LHCN-M2 (cell line): ENCODE data around the gene TMEM238. TPM values are rescaled to one million over a fixed set of nuclear protein-coding genes. Genes with fewer than 3 reads are reported as not detected.
"Not testable (repeated sequence)": the region's sequence is repeated elsewhere in the genome, so short reads cannot be mapped to it uniquely, and the experiment has no call there.

Experiments
- DNase-seq: peaks from one replicate; pipeline ENCODE4 v3.0.0-alpha.2; 2012; ENCODE audit warnings: low read depth
- polyA plus RNA-seq: library from polyadenylated mRNA; unstranded; fragments of >200 nt; gene quantifications from one replicate; pipeline ENCODE4 v1.2.1, GENCODE V29; 2012; ENCODE audit warnings: missing spikeins
- total RNA-seq: library from RNA; depleted of rRNA; stranded (reverse); fragments of >200 nt; gene quantifications from 2 replicates; pipeline ENCODE4 v1.2.3, GENCODE V29; 2014; rRNA removed

The TMEM238 gene
- 0.32 TPM in 1 of 2 replicates, not detected in the other for total RNA-seq
- polyA plus RNA-seq: 0.06 TPM

- no peak for DNase-seq
Observed at GRCh38 chr19:55384131-55384919, at the start of gene TMEM238. TSS of gene TMEM238 (minus strand) at chr19:55384292. CDS start at chr19:55384259, 33 bp downstream.

- DNase-seq: no peak
Observed at GRCh38 chr19:55433292-55433691, 49.2 kb upstream of the TMEM238 start.

- DNase-seq: no peak
Observed at GRCh38 chr19:55432241-55432959, 48.3 kb upstream of the TMEM238 start.

- DNase-seq: no peak
Observed at GRCh38 chr19:55431183-55431582, 47.1 kb upstream of the TMEM238 start.

GRCh38 chr19:55426042-55426441, 42.0 kb upstream of the TMEM238 start:
- no peak for DNase-seq

DNA sequence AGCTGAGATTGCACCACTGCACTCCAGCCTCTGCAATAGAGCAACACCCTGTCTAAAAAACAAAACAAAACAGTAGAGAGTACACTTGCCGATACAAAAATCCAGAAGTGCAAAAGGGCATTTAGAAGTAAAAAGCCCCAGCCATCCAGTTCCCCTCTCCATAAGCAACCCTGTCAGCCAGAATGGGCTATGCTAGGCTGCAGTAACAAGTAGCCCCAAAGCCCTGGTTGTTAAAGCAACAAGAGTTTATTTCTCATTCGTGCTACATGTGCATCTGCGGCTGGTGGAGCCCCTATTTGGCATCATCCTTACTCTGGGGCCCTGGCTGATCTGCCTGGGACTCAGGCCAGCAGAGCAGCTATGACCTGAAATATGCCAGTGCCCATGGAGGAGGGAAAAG, 40.4 kb upstream of the TMEM238 start:
- no peak for DNase-seq

DNA sequence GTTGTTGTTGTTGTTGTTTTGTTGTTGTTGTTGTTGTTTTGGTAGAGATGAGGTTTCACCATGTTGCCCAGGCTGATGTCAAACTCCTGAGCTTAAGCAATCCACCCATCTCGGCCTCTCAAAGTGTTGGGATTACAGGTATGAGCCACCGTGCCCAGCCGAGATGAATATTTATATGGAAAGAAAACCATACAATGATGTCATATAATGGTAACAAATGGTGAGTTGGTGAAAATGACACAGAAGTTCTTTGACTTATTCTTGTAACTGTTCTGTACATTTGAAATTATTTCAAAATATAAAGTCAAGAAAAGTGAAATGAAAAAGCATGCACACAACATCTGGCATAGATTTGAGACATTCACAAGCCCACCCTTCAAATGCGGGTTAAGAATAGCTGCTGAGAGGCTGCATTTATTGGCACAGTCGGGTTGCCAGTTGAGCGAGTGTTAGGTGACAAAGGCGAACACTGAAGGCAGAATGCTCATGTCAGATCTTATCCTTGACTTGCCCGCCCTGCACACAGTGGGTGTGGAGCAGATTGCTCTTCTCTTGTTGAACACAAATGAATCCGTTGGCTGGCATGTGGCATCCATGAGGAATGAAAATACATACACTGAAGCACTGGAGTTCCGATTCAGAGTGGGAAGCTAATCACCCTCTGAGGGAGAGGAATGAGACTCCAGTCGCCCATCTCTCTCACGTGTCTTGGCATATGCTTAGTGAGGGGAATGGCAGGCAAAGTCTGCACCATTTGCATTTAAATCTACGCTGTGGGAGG, 39.3 kb upstream of the TMEM238 start:
- DNase-seq: no peak

GRCh38 chr19:55421281-55421680, 37.2 kb upstream of the TMEM238 start:
- not testable (repeated sequence) for DNase-seq

GRCh38 chr19:55419624-55420236, 35.6 kb upstream of the TMEM238 start:
- DNase-seq: no peak

DNA sequence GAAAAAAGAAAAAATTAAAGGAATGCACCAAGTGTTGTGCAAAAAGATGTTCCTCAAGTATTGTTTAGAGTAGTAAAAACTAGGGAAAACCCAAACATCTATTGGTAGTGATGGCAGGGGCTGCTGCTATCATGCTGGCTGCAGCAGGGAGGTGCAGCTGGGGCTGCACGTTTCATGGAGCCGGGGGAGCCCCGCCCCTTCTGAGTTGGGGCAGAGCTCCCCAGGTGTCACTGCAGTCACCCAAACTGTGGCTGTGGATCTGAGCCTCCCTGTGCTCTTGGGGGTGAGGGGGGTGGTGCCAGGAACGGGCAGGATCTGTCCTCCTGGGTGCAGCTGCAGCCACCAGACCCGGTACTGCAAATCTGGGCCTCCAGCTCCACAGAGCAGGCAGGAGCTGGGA, 35.0 kb upstream of the TMEM238 start:
- DNase-seq: no peak

DNA sequence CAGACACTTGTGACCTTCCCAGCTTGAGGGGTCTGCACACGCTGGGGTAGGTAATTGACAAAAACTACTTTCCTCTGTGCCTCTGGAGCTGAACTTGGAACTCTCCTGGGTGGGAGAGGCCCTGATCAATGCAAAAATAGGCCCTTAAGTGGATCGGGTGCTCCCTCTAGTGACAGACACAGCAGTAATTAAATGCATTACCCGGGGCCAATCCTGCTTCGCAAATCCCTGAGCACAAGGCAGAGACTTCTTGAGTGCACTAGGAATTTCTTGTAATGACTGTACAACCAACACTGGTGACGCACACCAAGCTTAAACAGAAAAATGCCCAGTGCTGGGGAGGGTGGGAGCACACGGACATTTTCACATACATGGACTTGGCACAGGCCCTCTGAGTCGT, 34.1 kb upstream of the TMEM238 start:
- DNase-seq: peak; percentile 75

DNA sequence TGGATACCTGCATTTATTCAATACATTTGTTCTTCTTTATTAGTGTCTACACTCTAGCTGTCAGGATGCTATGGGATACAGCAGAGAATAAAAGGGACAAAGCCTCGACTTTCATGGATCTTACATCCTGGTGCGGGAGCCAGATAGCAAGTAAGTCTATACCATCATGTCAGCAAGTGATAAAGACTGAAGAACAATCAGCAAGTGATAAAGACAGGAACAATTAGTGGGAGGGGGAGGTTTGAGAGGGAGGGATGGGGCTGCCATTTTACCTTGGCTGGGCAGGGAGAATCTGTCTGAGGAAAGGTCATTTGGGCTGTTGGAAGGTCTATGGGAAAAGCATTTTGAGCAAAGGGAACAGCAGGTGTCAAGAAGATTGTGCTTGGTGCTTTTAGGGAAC, 26.1 kb upstream of the TMEM238 start:
- no peak for DNase-seq

- DNase-seq: not testable (repeated sequence)
Observed at GRCh38 chr19:55409179-55409578, 25.1 kb upstream of the TMEM238 start.

DNA sequence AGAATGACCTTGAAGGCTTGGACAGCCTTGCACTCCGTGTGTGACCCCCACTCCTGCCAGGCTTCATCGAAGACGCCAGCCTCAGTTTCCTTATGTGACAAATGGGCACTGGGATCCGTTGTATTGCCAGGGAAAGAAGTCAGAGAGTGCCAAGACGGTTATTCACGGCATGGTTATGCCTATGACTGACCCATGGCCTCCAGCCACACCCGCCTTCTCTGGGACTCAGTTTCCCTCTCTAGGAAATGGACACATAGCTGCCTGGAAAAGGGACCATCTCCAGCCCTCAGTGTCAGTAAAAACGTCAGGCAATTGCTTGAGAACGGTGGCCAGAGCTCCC, 24.4 kb upstream of the TMEM238 start:
- no peak for DNase-seq

GRCh38 chr19:55407800-55408532, 23.9 kb upstream of the TMEM238 start:
- peak; percentile 99 for DNase-seq

DNA sequence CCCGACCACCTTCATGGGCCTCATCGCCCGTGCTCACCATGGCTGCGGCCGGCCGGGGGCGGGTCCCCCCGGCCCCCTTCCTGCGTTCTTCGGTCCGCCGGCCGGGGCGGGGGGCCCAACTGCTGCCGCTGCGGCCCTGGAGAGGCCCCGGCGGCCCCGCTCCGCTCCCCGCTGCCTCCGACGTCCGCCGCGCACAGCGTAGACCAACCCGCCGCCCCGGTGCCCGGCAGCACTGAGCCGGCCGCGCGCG, 23.4 kb upstream of the TMEM238 start, which contains the start of gene UBE2S:
TSS of gene UBE2S (minus strand) at position 239 of the 250 bp plus-strand sequence. CDS start at position 40, 199 bp downstream.
- not testable (repeated sequence) for DNase-seq

DNA sequence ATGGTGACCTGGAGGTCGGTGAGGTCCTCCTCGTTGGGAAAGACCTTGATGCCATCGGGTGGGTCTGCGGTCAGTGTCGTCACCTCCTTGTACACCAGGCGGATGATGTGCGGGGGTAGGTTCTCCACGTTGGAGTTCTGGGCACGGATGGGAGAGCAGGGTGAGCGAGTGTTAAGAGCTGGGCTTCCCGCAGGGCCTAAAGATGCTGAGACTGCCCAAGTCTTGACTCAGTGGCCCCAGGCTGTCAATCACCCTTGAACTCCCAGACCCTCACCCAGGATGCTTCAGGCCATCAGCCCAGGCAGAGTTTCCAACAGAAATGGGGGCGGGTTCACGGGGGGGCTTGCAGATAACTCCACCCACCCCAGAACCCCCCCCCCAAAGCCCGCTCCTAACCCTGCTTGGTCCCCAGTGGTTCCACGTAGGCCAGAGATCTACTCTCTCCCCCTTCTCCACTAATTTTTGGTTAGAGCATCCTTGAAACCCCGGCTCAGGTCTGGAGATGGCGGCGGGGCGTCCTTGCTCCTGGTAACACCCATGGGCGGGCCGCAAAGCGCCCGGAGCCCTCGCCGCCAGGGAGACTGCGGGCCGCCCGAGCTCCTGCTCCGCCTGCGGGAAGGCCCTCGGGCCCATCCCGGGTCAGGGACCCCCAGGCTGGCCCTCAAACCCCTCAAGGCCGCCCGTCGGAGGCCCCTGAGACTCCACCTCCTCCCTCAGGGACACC, 22.9 kb upstream of the TMEM238 start:
- DNase-seq: no peak

DNA sequence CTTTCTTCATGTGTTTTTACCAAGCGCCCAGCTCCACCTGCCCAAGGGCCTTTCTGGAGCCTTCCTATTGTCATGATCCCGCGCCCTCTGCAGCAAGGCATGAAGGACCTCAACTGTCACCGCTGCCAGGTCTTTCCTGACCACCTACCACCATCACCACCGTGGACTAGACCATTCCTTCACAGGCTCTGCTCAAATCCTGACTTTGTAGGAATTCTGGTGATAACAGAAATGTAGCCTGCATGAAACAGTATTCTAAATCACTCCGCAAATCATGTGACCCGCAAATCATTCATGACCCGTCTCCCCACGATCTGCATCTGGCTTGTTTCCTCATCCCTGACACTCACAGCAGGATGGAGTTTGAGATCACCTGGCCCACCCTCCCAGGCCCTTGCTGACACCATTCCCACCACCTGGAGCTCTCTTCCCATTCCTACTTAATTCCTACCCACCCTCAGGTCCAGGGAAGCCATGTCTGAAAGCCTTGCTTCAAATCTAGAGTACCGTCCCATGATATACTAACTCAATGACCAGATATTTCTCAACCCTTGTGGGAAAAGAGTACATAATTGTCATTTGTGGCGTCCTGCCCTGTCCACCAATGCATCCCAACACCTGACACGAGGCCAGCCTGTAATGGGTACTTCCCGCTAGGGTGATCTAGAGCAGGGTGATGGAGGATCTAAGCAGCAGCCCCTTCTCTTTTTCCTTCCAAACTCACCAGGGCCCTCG, 22.2 kb upstream of the TMEM238 start:
- DNase-seq: no peak

DNA sequence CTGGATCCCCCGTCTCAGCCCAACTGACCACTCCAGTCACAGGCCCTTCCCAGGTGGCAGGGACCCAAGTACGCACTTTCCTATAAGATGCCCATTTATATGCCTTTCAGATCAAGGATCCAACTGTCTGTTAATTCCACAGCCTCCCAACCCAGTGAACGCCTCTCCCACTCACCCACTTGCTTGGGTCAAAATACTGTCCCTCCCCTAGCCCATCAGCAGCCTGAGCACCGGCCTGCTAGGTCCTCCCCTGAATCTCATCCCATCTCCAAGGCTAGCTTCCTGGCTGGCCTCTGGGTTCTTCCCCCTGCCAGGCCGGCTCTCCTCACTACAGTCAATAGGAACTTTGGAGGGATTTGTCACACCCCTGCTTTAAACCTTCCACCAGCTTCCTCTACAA, 21.5 kb upstream of the TMEM238 start:
- DNase-seq: no peak

DNA sequence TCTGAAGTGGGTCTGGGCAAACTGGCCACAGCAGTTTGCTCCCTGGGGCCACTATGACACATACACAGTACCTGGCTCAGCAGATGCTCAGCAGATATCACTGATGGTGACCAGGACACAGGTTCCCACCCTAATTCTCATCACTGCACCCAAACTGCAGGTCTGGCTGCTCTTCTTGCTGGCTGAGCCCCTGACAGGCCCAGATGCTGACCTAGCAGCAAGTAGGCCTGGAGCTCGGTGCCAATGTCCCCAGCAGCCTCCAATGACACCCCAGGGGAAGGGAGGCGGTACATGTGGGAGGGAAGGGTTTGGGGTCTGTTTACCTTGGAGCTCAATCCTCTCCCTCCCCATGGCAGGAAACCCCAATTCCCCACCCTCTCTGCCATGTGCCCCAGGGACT, 18.4 kb upstream of the TMEM238 start:
- DNase-seq: no peak
